Parathyroid adenoma (tissue), 2 donors: Measurements from ENCODE around the gene PIP5K1C.

Experiments
- H2AFZ ChIP-seq: fragments of 300-600 bp; sonication (generic); one replicate; pipeline ENCODE4 v1.7.0; 2017; ENCODE audit warnings: antibody characterized with exemption, mild to moderate bottlenecking
- H3K27ac ChIP-seq: fragments of 300-600 bp; sonication (generic); one replicate; pipeline ENCODE4 v1.7.0; 2017
- H3K27me3 ChIP-seq: fragments of 300-600 bp; sonication (generic); one replicate; pipeline ENCODE4 v1.7.0; 2017; ENCODE audit warnings: low read length; ENCODE audit not compliant: control insufficient read depth, insufficient read depth
- H3K36me3 ChIP-seq: fragments of 300-600 bp; sonication (generic); one replicate; pipeline ENCODE4 v1.7.0; 2017; ENCODE audit warnings: low read length; ENCODE audit not compliant: control insufficient read depth, insufficient read depth
- H3K4me1 ChIP-seq: fragments of 300-600 bp; sonication (generic); one replicate; pipeline ENCODE4 v1.7.0; 2017; ENCODE audit warnings: control low read depth
- H3K4me2 ChIP-seq: fragments of 300-600 bp; sonication (generic); one replicate; pipeline ENCODE4 v1.7.0; 2017; ENCODE audit warnings: low read length
- H3K4me3 ChIP-seq: fragments of 300-600 bp; sonication (generic); one replicate; pipeline ENCODE4 v1.7.0; 2017; ENCODE audit warnings: low read depth, low read length
- H3K79me2 ChIP-seq: fragments of 300-600 bp; sonication (generic); one replicate; pipeline ENCODE4 v1.7.0; 2017; ENCODE audit warnings: control low read depth
- H3K9ac ChIP-seq: fragments of 300-600 bp; sonication (generic); one replicate; pipeline ENCODE4 v1.7.0; 2017; ENCODE audit warnings: mild to moderate bottlenecking
- H3K9me3 ChIP-seq: fragments of 300-600 bp; sonication (generic); one replicate; pipeline ENCODE4 v1.7.0; 2017; ENCODE audit warnings: low read length; ENCODE audit not compliant: control insufficient read depth
- CTCF ChIP-seq: fragments of 300-600 bp; sonication (generic); IDR thresholded peaks from one replicate; pipeline ENCODE4 v1.7.0; 2017; ENCODE audit warnings: antibody characterized with exemption, mild to moderate bottlenecking
- donor health status: primary hyperparathyroidism.

PIP5K1C gene

GRCh38 chr19:3730457-3730958, 30.2 kb upstream of the PIP5K1C start:
- Histone ChIP-seq H3K27ac (no peak overlapping the region), H3K79me2 (no peaks in the 10 kb centered on the region), H3K4me3 (no peak overlapping the region), H3K27me3 (no peaks in the 10 kb centered on the region), H3K36me3 (no peaks in the 10 kb centered on the region), H3K9ac (no peak overlapping the region), H2AFZ (no peak overlapping the region), H3K4me1 (peaks cover 3% of the 10 kb centered on the region), H3K4me2 (no peak overlapping the region), H3K9me3 (no peaks in the 10 kb centered on the region)
- no peak for TF ChIP-seq CTCF

GRCh38 chr19:3725640-3726310, 25.5 kb upstream of the PIP5K1C start:
- no peak for TF ChIP-seq CTCF
- Histone ChIP-seq H3K4me3 (peak overlapping the region; percentile 40), H3K9me3 (no peaks in the 10 kb centered on the region), H2AFZ (peak overlapping the region; percentile 19), H3K4me1 (peaks cover 7% of the 10 kb centered on the region), H3K27me3 (no peaks in the 10 kb centered on the region), H3K4me2 (peak overlapping the region; percentile 59), H3K27ac (peak overlapping the region; percentile 50), H3K79me2 (no peaks in the 10 kb centered on the region), H3K36me3 (no peaks in the 10 kb centered on the region), H3K9ac (no peak overlapping the region)

- Histone ChIP-seq H3K27ac (no peak overlapping the region), H3K4me2 (no peak overlapping the region), H3K27me3 (no peaks in the 10 kb centered on the region), H3K9ac (no peak overlapping the region), H3K4me3 (no peak overlapping the region), H3K4me1 (peaks cover 7% of the 10 kb centered on the region), H2AFZ (no peak overlapping the region), H3K79me2 (no peaks in the 10 kb centered on the region), H3K9me3 (no peaks in the 10 kb centered on the region), H3K36me3 (no peaks in the 10 kb centered on the region)
- no peak for TF ChIP-seq CTCF
Observed at GRCh38 chr19:3725121-3725520, 24.9 kb upstream of the PIP5K1C start.

- Histone ChIP-seq H3K4me3 (no peak overlapping the region), H2AFZ (no peak overlapping the region), H3K27me3 (no peaks in the 10 kb centered on the region), H3K9me3 (no peaks in the 10 kb centered on the region), H3K4me2 (no peak overlapping the region), H3K4me1 (peaks cover 7% of the 10 kb centered on the region), H3K9ac (no peak overlapping the region), H3K36me3 (no peaks in the 10 kb centered on the region), H3K79me2 (no peaks in the 10 kb centered on the region), H3K27ac (no peak overlapping the region)
- no peak for TF ChIP-seq CTCF
Observed at GRCh38 chr19:3723883-3724282, 23.6 kb upstream of the PIP5K1C start.

- Histone ChIP-seq H2AFZ (no peak overlapping the region), H3K9ac (no peak overlapping the region), H3K79me2 (no peaks in the 10 kb centered on the region), H3K4me2 (no peak overlapping the region), H3K36me3 (no peaks in the 10 kb centered on the region), H3K9me3 (no peaks in the 10 kb centered on the region), H3K27me3 (no peaks in the 10 kb centered on the region), H3K4me3 (no peak overlapping the region), H3K4me1 (peaks cover 7% of the 10 kb centered on the region), H3K27ac (no peak overlapping the region)
- no peak for TF ChIP-seq CTCF
Observed at GRCh38 chr19:3723110-3723488, 22.8 kb upstream of the PIP5K1C start.
